22Rv1 (cell line): ENCODE measurements around the gene TAPBP.

Experiments
- ZFX ChIP-seq: fragments of 450-650 bp; IDR thresholded peaks from 2 replicates; pipeline ENCODE4 v1.6.1; 2017; ENCODE audit warnings: antibody characterized with exemption, borderline replicate concordance
- TF ChIP-seq, protein P1 (sequence below): fragments of 450-650 bp; IDR thresholded peaks from 2 replicates; pipeline ENCODE4 v1.5.1; 2017; ENCODE audit warnings: mild to moderate bottlenecking

DNA sequence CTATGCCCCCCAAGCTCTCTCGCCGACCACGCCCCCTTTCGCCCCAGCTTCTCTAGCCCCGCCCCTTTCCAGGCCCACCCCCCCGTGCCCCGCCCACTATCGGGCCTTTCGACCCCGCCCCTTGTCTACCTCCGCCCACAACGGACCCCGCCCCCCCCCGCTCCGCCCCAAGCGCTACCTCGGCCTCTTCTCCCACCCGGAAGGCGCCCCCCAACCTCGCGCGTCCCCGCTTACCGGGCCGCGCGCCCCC lies 3.5 kb upstream of the TAPBP start:
- TF ChIP-seq, protein P1, sequence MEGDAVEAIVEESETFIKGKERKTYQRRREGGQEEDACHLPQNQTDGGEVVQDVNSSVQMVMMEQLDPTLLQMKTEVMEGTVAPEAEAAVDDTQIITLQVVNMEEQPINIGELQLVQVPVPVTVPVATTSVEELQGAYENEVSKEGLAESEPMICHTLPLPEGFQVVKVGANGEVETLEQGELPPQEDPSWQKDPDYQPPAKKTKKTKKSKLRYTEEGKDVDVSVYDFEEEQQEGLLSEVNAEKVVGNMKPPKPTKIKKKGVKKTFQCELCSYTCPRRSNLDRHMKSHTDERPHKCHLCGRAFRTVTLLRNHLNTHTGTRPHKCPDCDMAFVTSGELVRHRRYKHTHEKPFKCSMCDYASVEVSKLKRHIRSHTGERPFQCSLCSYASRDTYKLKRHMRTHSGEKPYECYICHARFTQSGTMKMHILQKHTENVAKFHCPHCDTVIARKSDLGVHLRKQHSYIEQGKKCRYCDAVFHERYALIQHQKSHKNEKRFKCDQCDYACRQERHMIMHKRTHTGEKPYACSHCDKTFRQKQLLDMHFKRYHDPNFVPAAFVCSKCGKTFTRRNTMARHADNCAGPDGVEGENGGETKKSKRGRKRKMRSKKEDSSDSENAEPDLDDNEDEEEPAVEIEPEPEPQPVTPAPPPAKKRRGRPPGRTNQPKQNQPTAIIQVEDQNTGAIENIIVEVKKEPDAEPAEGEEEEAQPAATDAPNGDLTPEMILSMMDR, result no peak
- TF ChIP-seq ZFX, result no peak
